Smooth muscle cell (in vitro differentiated cells): ENCODE measurements around the gene MSANTD2. TPM values are rescaled to one million over a fixed set of nuclear protein-coding genes. Genes with fewer than 3 reads are reported as not detected.

ENCODE experiments used
- DNase-seq: peaks from one replicate; lab custom pipeline; 2025; ENCODE audit not compliant: unreplicated experiment; lab: John Stamatoyannopoulos, UW
- H2AFZ ChIP-seq: fragments of 200-600 bp; sonication (generic); 2 replicates; pipeline ENCODE4 v1.6.0; 2016; ENCODE audit warnings: antibody characterized with exemption, low read depth, mild to moderate bottlenecking
- H3F3A ChIP-seq: fragments of 200-600 bp; sonication (generic); 2 replicates; pipeline ENCODE4 v1.6.0; 2017; ENCODE audit warnings: antibody characterized with exemption, low read depth
- H3K27ac ChIP-seq: fragments of 200-600 bp; sonication (generic); 2 replicates; pipeline ENCODE4 v1.5.1; 2016; ENCODE audit warnings: low read depth, mild to moderate bottlenecking
- H3K27me3 ChIP-seq: fragments of 200-600 bp; sonication (generic); 2 replicates; pipeline ENCODE4 v1.6.1; 2016; ENCODE audit warnings: low read depth, mild to moderate bottlenecking
- H3K36me3 ChIP-seq: fragments of 200-600 bp; sonication (generic); 2 replicates; pipeline ENCODE4 v1.5.1; 2016; ENCODE audit warnings: low read depth
- H3K4me1 ChIP-seq: fragments of 200-600 bp; sonication (generic); 2 replicates; pipeline ENCODE4 v1.5.1; 2016; ENCODE audit warnings: low read depth
- H3K4me2 ChIP-seq: fragments of 200-600 bp; sonication (generic); 2 replicates; pipeline ENCODE4 v1.6.0; 2016; ENCODE audit warnings: mild to moderate bottlenecking
- H3K4me3 ChIP-seq: fragments of 200-600 bp; sonication (generic); 2 replicates; pipeline ENCODE4 v1.5.1; 2016; ENCODE audit warnings: mild to moderate bottlenecking
- H3K79me2 ChIP-seq: fragments of 200-600 bp; sonication (generic); 2 replicates; pipeline ENCODE4 v1.6.0; 2016; ENCODE audit warnings: low read depth, mild to moderate bottlenecking
- H3K9ac ChIP-seq: fragments of 200-600 bp; sonication (generic); 2 replicates; pipeline ENCODE4 v1.6.0; 2016; ENCODE audit warnings: low read depth
- H3K9me3 ChIP-seq: fragments of 200-600 bp; sonication (generic); replicated peaks from 2 replicates; pipeline ENCODE4 v1.5.1; 2016; ENCODE audit warnings: low read depth
- H4K20me1 ChIP-seq: fragments of 200-600 bp; sonication (generic); 2 replicates; pipeline ENCODE4 v1.6.0; 2016; ENCODE audit warnings: low read depth
- WGBS: methylation state at CpG from one replicate; pipeline ENCODE4 v1.1.7; 2016; ENCODE audit warnings: low lambda C conversion rate; 5-methylcytosine and 5-hydroxymethylcytosine counted together
- polyA plus RNA-seq: library from polyadenylated mRNA; unstranded; fragments of >200 nt; fragmentation: Nextera tagmentation; extraction: Ambion mirVana; gene quantifications from 2 replicates; pipeline ENCODE4 v1.2.1, GENCODE V29; 2016
- total RNA-seq: library from RNA; depleted of rRNA; stranded (reverse); fragments of >200 nt; gene quantifications from 2 replicates; pipeline ENCODE4 v1.2.3, GENCODE V29; 2014
- TF ChIP-seq, protein P1 (sequence below): fragments of 200-600 bp; sonication (generic); IDR thresholded peaks from 2 replicates; pipeline ENCODE4 v1.5.1; 2017; ENCODE audit warnings: borderline replicate concordance, mild to moderate bottlenecking, antibody characterized with exemption; ENCODE audit not compliant: insufficient read depth, poor library complexity, severe bottlenecking

The MSANTD2 gene
- total and polyA plus RNA-seq, 2 experiments from 2014 or later = 13.6 to 18.8 TPM

DNA sequence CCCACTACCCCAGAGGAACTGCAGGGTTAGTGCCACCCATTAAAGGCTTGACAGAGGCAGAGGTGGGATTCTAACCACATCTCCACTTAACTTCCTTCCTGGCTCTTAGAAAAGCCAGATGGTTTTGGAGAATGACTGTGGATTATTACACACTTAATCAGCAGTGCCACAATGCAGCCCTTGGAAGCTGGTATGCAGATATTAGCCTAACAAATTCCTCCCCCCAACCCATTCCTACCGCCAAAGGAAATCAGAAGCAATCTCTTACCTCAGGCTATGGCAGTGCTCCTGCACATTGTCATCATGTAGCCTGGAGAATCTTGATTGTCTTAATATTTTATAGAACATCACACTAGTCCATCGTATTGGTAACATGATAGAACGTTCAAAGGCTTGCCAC lies 83.6 kb downstream of the MSANTD2 start:
- Histone ChIP-seq H3K9ac (no peak overlapping the region), H3K79me2 (no peaks in the 10 kb centered on the region), H3K27ac (no peak overlapping the region), H3K36me3 (no peaks in the 10 kb centered on the region), H3K9me3 (no peaks in the 10 kb centered on the region), H3K4me1 (peaks cover 15% of the 10 kb centered on the region), H3K27me3 (peaks cover 67% of the 10 kb centered on the region), H3K4me2 (no peak overlapping the region), H3F3A (no peaks in the 10 kb centered on the region), H2AFZ (no peak overlapping the region), H3K4me3 (no peak overlapping the region), H4K20me1 (no peaks in the 10 kb centered on the region)
- 63% methylated on average over 3 of the region's 3 CpGs for WGBS
- no peak for DNase-seq
- TF ChIP-seq, protein P1, sequence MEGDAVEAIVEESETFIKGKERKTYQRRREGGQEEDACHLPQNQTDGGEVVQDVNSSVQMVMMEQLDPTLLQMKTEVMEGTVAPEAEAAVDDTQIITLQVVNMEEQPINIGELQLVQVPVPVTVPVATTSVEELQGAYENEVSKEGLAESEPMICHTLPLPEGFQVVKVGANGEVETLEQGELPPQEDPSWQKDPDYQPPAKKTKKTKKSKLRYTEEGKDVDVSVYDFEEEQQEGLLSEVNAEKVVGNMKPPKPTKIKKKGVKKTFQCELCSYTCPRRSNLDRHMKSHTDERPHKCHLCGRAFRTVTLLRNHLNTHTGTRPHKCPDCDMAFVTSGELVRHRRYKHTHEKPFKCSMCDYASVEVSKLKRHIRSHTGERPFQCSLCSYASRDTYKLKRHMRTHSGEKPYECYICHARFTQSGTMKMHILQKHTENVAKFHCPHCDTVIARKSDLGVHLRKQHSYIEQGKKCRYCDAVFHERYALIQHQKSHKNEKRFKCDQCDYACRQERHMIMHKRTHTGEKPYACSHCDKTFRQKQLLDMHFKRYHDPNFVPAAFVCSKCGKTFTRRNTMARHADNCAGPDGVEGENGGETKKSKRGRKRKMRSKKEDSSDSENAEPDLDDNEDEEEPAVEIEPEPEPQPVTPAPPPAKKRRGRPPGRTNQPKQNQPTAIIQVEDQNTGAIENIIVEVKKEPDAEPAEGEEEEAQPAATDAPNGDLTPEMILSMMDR = no peak

Other genes with a start within 250 kb of the MSANTD2 start
- not detected in 2 replicates for gene OR8A1, start 230.4 kb downstream of the MSANTD2 start, total RNA-seq
- gene OR8A1, start 230.4 kb downstream of the MSANTD2 start, polyA plus RNA-seq = not detected in 2 replicates
- not detected in 2 replicates for gene PANX3, start 189.0 kb downstream of the MSANTD2 start, total RNA-seq
- gene PANX3, start 189.0 kb downstream of the MSANTD2 start, polyA plus RNA-seq = not detected in 2 replicates
- 23.4 and 30.6 TPM in 2 replicates for gene TBRG1, start 177.5 kb downstream of the MSANTD2 start, total RNA-seq
- gene TBRG1, start 177.5 kb downstream of the MSANTD2 start, polyA plus RNA-seq = 28.5 and 28.9 TPM in 2 replicates
- gene SIAE, start 126.7 kb downstream of the MSANTD2 start, total RNA-seq = 12.5 and 14.1 TPM in 2 replicates
- gene SIAE, start 126.7 kb downstream of the MSANTD2 start, polyA plus RNA-seq = 9.7 and 11.5 TPM in 2 replicates
- gene SPA17, start 126.5 kb downstream of the MSANTD2 start, total RNA-seq = 6.1 and 12.2 TPM in 2 replicates
- gene SPA17, start 126.5 kb downstream of the MSANTD2 start, polyA plus RNA-seq = 7.4 and 9.2 TPM in 2 replicates
- gene NRGN, start 60.5 kb downstream of the MSANTD2 start, total RNA-seq = 1.2 TPM in 1 of 2 replicates, not detected in the other
- 2.0 and 2.8 TPM in 2 replicates for gene NRGN, start 60.5 kb downstream of the MSANTD2 start, polyA plus RNA-seq
- gene VSIG2, start 48.2 kb downstream of the MSANTD2 start, total RNA-seq = not detected in 2 replicates
- gene VSIG2, start 48.2 kb downstream of the MSANTD2 start, polyA plus RNA-seq = not detected in 2 replicates
- 0.31 and 0.76 TPM in 2 replicates for gene ESAM, start 38.1 kb downstream of the MSANTD2 start, total RNA-seq
- gene ESAM, start 38.1 kb downstream of the MSANTD2 start, polyA plus RNA-seq = 0.94 and 1.5 TPM in 2 replicates
- gene ROBO3, start 65.0 kb upstream of the MSANTD2 start, total RNA-seq = 8.9 and 10.4 TPM in 2 replicates
- 10.8 and 12.8 TPM in 2 replicates for gene ROBO3, start 65.0 kb upstream of the MSANTD2 start, polyA plus RNA-seq
- gene ROBO4, start 97.5 kb upstream of the MSANTD2 start, total RNA-seq = not detected in 2 replicates
- 0.06 and 0.40 TPM in 2 replicates for gene ROBO4, start 97.5 kb upstream of the MSANTD2 start, polyA plus RNA-seq
- gene HEPN1, start 118.8 kb upstream of the MSANTD2 start, total RNA-seq = not detected in 2 replicates
- not detected in 2 replicates for gene HEPN1, start 118.8 kb upstream of the MSANTD2 start, polyA plus RNA-seq
- not detected in 2 replicates for gene HEPACAM, start 135.6 kb upstream of the MSANTD2 start, total RNA-seq
- gene HEPACAM, start 135.6 kb upstream of the MSANTD2 start, polyA plus RNA-seq = not detected in 2 replicates
- gene CCDC15, start 153.8 kb upstream of the MSANTD2 start, total RNA-seq = 2.7 and 4.0 TPM in 2 replicates
- gene CCDC15, start 153.8 kb upstream of the MSANTD2 start, polyA plus RNA-seq = 1.2 and 1.9 TPM in 2 replicates